IPS DF 4.7 (cell line): ENCODE results near the gene ZNF580.

Experiments
- DNase-seq: peaks from one replicate; pipeline ENCODE4 v3.0.0-alpha.2; 2013; ENCODE audit warnings: low spot score; ENCODE audit errors: extremely low read depth

The ZNF580 gene

DNA sequence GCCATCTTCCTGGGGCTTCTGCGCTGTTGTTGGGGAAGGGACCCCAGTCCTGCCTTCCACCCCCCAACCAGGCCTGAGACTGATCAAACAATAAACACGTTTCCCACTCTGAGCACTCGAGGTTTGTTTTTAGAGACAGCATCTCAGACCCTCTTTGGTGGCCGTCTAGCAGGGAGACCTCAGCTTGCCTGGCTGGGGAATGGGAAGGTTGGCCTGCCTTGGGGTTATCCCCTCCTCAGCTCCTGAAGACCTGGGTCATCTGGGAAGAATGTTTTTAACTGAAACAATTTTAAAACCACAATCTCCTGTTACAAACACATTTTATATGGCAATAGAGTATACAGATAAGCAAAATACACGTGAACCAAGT, 4.7 kb downstream of the ZNF580 start:
- no peak for DNase-seq

DNA sequence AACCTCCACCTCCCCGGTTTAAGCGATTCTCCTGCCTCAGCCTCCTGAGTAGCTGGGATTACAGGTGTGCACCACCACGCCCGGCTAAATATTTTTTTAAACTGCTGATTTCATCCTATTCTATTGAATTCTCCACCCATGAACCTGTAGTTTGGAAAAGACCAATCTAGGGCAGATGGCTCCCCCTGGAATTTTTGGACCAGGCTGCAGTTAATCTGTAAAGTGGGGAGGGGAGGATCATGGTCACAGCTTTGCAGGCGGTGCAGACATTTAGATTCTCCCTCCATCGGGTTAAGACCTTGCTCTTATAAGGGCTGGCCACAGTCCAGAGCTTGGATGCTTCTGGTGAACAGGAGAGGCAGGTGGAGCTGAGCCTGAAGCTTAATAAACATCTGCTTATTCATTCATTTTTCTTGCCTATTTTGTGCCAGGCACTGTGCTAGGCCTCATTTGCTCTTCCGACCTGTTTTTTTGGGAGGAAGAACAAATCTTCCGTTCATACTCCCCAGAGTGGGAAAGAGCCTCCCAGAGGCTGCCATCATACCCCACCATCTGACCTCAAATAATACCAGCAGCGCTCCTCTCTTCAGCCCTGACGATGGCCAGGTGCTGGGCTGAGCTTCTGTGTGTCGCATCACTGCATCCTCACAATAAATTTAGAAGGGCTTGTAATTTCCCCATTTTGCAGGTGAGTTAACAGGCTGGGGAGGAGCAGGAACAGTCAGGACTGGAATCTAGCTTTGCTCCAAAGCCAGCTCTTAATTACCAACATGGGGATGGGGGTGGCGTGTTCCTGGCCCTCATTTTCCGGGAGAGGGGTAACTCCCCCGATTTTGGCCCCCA, 6.3 kb downstream of the ZNF580 start:
- no peak for DNase-seq

DNA sequence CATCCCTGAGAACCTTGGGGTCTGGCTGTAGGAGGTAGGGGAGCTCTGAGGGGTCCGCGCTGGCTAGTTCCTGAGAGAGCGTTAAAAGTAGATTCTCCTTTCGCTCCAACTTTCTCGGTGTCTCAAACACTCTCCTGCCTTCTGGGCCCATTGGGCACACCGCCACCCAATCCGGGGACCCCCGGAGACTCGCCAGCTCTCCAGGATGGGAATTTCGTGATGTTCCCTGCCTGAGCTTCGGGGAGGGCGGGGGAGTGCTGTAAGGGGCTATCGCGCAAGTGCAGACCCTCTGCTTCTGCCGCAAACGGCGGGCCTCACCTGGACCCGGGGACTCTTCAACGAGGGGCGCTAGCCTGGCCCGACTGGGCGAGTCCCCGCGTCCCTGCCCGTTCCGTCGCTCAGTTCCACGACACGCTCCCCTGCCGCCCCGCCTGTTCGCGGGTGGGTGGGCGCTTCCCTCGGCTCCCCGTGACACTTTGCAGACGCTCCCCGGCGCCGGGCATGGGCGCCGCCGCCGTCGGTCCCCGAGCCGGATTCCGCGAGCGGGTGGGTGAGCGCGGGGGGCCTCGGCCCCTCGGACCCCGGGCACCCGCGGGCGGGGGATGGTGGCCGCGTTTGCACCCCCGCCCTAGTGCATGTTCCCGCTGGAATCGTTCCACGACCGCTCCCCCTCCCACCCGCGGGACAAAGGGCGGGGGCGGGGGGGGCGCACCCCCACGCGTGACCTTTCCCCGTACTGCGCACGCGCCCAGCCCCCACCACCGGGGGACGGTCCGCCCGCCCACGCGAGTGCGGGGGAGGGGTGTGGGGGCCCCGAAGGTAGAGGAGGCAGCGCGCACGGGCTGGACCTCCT, 7.2 kb downstream of the ZNF580 start, which contains the start of gene CCDC106:
TSS of gene CCDC106 (plus strand) at position 481 of the 853 bp plus-strand sequence. CDS start 835 bp downstream, outside the sequence.
- no peak for DNase-seq

DNA sequence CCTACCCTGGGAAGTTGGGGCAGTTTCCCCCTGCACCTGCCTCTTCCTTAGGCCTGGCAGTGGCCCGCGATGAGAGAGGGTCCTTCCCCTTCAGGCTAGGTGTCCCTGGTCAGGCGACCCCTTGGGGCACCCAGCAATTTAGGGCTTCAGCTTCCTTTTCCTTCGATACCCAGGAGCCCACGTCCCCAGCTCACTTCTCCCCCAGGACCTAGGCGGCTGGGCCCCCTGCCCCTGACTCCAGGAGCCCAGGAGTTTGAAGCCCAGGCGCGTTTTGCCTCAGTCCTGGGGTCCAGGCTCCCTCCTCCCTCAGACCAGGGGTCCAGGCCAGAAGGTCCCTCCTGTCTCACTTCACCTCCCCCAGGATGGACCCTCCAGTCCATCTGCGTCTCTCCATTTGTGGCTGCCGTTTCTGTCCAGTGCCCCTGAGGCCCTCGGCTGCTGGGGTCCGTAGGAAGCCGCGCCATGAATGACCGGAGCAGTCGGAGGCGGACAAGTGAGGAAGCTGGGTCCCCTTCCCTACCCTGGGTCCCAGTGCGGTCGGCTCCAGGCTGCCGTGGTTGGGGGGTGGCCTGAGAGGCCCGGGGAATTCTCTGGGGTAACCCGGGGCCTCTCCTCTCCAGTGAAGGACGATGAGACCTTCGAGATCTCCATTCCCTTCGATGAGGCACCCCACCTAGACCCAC, 7.9 kb downstream of the ZNF580 start:
- no peak for DNase-seq

DNA sequence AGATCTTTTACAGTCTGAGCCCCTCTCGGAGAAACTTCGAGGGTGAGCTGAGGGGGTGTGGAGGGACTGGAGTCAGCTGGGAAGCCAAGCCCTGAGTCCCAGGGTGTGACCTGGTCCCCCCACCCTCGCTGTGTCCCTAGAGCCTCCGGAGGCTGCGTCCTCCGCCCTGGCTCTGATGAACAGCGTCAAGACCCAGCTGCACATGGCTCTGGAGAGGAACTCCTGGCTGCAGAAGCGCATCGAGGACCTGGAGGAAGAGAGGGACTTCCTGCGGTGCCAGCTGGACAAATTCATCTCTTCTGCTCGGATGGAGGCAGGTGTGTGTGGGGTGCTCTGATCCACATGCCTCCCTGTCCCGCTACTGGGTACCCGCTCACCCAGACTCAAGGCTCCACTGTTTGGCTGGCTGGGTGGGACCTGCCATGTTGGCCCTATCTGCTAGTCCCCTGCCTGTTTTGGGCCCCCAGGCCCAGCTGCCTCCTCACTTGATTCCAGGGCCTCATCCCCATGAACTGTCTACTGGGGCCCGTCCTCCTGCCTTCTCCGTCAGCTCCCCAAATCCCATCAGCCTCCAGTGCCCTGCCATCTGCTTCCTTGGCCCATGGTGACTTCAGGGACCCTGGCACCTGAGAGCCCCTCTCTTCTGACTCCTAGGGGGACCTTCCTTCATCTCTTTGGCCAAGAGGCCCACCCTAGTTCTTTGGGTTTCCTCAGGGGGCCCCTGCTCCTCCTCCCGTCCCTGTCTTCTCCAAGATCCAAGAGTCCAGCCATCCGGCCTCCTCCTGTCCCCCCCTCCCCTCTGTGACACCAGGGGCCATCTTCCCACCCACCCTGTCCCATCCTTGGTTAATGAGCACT, 8.7 kb downstream of the ZNF580 start:
- DNase-seq: no peak

DNA sequence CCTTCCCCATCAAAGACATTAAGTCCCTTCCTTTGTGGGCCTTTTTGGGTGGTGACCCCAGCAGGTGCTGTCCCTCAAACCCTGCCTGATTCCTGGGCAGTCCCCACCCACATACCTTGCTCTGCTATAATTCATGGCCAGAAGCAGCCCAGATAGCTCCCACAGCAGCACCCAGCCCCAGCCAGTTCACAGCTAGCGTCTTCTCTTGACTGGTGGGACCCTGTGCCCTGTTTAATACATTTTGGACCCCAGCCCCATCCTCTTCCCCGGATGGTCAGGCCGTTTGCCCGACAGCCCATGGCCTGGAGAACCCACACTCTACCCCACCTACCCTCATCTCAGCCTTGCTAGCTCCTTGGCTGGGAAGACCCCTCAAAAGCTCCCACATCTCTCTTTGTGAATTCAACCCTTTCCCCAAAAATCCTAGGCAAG, 9.3 kb downstream of the ZNF580 start:
- no peak for DNase-seq

DNA sequence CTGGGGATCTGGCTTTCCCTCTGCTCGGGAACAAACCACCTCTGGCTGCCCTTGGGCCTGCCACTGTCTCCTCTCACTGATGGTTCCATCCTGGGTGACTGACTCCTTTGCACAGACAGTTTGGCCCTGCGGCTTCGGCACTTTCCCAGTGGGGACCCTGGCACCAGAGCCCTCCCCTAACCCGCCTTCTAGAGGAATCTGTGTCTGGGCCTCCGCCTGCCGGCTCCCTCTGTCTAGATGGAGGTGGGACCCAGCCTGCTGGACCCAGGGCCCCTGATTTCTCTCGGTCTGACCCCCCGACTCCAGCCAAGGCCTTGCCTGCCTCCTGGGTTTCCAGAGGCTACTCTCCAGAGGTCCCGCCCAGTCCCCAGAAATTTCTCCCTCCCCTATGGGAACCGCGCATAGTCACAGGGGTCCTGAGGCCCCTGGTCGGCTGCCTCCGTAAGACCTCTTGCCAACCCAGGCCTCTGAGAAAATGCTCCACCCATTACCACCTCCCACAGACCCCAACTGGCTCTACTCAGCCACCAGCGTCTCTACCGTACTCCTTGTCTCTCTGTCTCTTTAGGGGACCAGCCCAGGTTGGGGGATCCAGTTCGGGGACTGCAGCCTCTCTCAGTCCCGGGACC, 9.9 kb downstream of the ZNF580 start:
- no peak for DNase-seq

DNA sequence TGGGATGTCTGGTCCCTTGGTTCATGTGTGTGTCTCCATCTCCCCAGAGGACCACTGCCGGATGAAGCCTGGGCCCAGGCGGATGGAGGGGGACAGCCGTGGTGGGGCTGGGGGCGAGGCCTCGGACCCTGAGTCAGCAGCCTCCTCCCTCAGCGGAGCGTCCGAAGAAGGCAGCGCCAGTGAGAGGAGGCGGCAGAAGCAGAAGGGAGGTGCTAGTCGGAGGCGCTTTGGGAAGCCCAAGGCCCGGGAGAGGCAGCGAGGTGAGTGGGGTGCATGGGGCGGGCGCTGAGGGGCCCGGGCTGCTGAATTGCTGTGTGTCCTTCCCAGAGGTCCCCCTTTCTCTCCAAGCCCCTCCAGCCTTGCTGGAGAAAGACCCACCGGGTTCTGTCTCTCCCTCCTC, 10.4 kb downstream of the ZNF580 start:
- DNase-seq: no peak

DNA sequence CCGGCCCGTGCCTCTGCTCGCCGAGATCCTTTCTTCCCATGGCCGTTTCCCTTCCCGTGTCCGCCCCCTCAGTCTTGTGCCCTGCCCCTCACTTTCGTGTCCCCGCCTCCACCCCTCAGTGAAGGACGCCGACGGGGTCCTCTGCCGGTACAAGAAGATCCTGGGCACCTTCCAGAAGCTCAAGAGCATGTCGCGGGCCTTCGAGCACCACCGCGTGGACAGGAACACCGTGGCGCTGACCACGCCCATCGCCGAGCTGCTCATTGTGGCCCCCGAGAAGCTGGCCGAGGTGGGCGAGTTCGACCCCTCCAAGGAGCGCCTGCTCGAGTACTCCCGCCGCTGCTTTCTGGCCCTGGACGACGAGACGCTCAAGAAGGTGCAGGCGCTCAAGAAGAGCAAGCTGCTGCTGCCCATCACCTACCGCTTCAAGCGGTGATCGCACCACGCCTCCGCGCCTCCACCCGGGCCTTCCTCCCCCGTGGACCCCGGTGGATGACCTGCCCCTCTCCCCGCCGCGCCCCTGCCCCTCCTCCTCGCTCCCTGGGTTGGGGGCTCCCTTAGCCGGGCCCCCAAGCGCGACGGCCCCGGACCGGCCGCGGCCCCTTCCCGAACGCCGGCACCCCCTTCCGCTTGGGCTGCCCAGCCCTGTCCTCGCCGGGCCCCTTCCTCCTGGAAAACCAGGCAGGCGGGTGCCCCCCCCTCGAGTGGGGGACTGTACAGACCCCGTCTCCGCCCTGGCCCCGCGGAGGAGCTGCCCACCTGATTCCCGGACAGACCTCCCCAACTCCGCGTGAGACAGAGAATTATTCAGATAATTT, 11.7 kb downstream of the ZNF580 start:
- DNase-seq: no peak

DNA sequence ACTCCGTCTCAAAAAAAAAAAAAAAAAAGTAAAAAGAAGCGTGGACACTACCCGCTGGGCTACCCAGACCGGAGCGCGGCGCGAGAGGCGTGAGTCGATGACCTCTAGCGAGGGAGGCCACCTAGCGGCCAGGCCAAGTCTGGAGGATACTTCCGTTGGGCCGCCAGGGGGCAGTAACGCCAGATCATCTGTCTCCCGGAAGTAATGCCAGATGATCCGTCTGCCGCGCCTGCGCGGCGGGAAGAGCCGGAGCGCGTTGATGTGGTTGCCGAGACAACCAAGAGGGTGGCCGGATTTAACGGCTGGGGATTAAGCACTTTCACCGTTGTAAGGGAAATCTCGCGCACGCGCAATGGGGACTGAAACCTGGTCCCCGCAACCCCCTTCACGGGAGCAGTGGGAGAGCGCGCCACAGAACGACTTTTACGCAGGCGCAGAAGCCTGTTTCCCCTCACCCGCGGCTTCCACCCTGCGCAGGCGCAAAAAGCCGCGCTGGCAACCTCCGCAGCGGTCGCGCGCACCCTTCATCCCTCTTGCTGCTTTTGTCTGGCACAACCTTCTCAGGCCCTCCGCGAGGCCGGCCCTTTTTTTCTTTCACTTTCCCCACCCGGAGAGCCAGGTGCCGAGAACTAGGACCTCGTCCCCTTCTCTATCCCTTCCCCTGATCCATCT, 13.0 kb downstream of the ZNF580 start:
- no peak for DNase-seq

DNA sequence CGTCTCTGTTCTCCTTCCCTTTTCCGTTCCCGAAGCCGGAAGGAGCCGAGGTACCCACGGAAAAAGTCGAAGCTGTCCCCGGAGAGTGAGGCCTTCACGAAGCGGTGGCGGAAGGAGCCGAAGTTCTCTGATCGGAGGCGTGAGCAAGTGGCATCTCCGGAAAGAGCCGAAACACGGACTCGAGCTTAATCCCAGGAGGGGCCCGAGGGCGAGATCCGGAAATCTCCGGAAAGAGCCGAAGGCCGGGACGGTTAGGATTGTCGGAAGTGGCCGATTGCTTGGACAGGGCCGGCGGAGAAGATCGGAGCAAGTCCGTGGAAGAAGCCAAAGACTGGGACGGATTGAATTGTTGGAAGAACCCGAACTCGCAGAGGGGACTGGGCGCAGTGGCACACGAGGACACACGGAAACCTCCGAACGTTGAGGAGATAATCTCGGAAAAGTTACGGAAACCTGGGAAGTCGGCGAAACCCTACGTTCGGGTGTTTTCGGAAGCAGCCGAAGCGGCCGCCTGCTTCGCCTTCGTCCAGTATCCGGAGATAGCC, 13.6 kb downstream of the ZNF580 start:
- DNase-seq: no peak

DNA sequence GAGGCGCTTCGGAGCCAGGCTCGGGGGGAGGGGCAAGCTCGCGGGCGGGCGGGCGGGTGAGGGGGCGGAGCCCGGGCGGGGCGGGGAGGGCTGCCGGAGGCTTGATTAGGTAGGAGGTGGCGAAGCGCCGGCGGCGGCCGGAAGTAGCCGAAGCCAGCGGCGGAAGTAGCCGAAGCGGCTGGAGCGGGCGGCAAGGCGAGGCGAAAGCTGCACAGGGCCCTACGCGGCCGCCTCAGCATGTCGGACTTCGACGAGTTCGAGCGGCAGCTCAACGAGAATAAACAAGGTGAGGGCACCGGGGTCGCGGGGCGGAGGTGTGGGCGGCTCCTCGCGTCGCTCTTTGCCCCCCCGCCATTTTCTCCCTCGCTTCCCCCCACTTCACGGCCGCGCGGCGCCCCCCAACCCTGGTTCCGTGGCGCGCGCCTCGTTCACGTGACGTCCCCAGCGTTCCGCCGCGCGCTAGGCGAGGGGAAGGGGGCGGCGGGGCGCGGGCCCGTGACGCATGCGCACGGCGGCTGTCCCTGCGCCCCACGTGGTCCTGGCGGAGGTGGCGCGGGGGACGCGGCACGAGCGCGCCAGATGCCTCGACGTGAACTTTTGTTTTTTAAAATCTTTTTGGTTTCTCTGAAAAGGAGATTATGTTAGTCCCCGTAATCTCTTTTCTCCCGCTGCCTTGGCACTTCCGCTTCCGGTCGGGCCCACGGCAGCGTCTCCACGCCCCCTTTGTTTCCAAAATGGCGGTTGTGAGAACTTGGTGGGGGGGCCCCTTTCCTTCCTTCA, 14.3 kb downstream of the ZNF580 start, which contains the start of gene U2AF2:
TSS of gene U2AF2 (plus strand) at position 168 of the 780 bp plus-strand sequence. CDS start at position 238, 70 bp downstream.
- no peak for DNase-seq

DNA sequence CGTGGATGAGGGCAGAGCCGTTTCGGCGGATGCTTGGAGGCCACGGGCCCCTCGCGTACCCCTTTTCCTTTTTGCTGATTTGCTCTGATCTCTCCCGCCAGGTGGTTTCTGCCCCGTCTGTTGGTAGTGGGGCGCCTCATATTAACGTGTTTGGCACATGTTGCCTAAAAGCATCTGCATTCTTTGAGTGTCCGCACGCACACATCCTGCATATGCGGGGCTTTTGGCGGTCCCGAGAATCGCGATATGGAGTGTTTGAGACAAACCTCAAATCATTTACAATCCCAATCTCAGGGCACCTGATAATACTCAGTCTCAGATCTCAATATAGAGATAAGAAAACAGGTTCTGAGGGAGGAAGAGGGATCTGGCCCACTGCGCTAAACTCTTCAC, 14.8 kb downstream of the ZNF580 start:
- no peak for DNase-seq

DNA sequence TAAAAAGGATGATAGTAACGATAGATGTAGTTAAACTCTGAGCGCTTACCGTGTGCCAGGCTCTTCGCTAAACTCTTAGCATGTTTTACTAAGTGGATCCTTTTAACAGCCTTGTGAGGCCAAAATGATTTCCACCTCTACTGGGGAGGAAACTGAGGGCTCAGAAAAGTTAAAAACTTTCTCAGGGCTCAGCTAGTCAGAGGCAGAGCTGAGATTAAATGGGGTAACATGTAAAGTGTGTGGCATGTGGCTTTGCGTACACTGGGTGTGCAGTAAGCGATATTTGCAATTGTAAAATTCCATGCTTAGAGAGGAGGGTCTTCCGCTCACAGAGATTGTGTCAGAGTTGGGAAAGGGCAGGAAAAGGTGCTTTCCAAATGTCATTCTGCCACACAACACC, 15.8 kb downstream of the ZNF580 start:
- DNase-seq: no peak

DNA sequence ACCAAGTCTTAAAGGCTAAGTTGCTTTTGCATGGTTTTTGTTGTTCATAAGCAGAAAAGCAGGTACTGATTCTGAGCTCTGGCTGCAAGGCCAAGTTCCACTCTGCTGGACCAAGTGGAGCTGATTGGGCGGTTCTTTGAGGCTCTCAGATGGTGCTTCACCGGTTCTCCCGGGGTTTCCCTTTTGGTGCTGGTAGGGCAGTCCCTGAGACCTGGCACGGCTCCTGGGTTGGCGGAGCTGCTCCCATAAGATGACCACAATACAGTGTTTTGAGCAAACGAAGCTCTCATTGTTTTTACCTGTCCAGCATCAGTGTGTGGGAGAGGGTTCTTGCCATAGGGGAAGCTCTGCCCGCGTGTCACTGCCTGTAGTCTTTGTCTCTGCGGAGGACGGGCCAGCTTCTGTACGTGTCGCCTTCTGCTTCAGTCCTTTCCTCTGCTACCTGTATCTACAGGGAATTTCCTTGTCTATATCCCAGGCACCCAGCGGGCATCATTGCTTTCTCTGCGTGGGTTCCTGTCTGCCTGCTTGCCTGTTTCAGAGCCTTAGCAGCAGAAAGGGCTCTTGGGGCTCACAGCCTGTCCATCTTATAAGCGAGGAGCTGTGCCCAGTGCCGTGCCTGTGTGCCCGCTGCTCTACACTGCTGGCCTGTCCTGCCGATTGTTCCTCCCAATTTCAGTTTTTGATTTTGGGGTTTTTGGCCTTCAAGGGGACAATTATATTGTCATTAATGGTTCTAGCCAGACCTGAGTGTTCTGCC, 16.4 kb downstream of the ZNF580 start:
- no peak for DNase-seq

DNA sequence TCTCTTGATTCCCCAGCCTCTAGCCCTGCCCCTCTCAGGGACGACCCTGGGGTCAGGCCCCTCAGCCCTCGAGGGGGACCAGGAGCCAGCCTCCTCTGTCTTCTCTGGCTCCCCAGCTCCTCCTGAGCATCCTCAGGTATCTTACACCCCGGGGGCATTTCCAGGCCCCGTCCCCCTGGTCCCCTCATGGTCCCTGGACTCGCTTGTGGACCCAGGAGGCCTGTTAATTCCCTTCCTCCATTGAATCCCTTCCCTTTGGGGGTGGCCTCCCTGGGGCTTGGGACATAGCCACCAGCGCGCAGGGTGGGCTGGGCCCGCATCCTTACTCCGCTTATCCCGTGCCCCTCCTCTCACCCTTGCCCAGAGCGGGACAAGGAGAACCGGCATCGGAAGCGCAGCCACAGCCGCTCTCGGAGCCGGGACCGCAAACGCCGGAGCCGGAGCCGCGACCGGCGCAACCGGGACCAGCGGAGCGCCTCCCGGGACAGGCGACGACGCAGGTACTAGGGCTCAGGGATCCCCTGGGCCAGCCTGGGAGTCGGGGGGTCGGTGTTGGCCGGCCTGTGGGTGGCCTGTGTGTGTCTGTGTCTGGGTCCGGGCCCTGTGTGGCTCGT, 18.2 kb downstream of the ZNF580 start:
- DNase-seq: no peak

DNA sequence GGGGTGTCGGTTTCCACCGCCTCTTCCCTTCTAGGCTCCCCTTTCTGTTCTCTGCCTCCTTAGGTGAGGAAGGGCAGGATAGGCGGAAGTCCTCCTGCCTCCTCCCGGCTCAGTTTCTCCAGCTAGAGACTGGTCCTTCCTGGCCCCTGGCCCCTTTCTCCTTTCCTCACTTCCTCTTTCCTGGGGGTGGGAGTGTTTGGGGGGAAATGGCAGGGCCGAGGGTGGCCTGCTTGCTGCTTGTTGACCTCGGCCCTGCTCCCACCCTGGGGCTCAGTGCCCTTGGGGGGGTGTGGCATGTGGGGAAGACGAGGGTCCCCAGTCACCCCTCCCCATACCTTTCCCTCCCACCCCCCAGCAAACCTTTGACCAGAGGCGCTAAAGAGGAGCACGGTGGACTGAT, 19.0 kb downstream of the ZNF580 start:
- no peak for DNase-seq
